Peyer's patch (tissue), 4 donors: ENCODE data around the gene CCNB3.

ENCODE experiments used
- CTCF ChIP-seq, 6 experiments: fragments of 450-650 bp in 4 of 6; fragments of 200-600 bp in 2 of 6; sonication (generic) in 1 of 6; IDR thresholded peaks; one replicate each; pipeline ENCODE4 v1.5.1; 2017 to 2019; ENCODE audit warnings: antibody characterized with exemption in 6 of 6, mild to moderate bottlenecking in 3 of 6, moderate library complexity in 1 of 6
- POLR2A ChIP-seq, 2 donors: fragments of 450-650 bp; IDR thresholded peaks; one replicate each; pipeline ENCODE4 v1.5.1; 2017; ENCODE audit warnings: antibody characterized with exemption in 2 of 2, mild to moderate bottlenecking in 2 of 2, moderate library complexity in 2 of 2

GRCh38 chrX:50202539-50202938 is 2.0 kb upstream of the CCNB3 start:
- no peak for TF ChIP-seq CTCF (IDR thresholded peaks at IDR 0.05)
- TF ChIP-seq POLR2A (IDR thresholded peaks at IDR 0.05): no peak
